HG03521 (cell line): ENCODE measurements around the gene LENG8.
"Not testable (repeated sequence)": the region's sequence is repeated elsewhere in the genome, so short reads cannot be mapped to it uniquely, and the experiment has no call there.

Source experiments
- ATAC-seq: cut with Tn5 transposase; IDR thresholded peaks from one replicate; pipeline ENCODE4 v1.9.1; 2021; ENCODE audit warnings: mild to moderate bottlenecking, moderate library complexity; ENCODE audit not compliant: unreplicated experiment

Gene LENG8

DNA sequence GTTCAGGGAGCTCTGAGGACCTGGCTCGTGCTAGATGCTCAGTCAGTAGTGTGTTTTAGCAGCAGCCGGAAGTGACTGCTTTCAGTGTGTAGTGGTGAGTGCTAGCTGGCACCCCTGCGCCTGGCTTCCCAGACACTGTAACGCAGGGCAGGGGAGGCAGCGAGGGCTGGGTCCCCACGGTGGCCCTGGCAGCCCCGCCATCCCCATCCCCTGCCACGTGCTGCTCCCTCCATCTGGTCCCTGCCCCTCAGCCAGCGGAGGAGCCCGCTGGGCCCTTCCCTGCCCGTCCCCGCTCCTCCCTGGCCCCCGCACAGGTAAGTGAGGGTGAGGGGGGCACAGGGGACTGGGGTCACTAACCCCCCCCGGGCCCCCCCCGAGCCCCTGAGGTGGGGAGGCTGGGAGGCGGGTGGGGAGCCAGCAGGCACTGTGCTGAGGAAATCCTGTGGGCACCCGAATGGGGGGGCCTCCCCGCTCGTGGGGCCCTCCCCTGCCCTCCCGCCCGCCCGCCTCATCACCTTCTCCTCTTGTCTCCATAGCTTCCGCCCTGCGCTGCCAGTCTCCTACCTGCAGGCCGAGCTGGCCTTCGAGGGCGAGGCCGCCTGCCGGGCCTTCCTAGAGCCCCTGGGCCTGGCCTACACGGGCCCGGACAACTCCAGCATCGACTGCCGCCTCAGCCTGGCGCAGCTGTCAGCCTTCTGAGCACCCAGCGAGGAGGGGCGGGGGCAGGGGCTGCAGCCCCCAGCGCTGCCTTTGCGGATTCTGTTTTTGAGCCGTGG, 11.4 kb downstream of the LENG8 start:
- no peak for ATAC-seq

DNA sequence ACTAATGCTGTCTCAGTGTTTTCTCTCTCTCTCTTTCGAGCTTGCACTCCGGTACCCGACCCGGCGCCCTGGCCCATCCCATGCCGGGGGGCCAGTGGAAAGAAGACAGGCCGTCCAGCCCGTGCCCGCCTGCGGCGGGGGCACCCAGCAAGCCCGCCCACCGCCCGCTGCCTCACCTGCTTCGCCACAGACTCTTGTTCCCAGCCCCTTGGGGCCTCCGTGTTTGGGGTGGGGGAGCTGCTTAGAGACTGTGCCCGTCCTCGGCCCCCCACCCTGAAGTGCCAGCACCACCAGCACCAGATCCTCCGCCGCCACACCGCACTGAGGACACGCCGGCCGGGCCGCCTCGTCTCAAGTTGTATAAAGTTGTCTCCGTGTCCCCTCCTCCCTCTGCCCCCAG, 12.2 kb downstream of the LENG8 start:
- ATAC-seq, result no peak

DNA sequence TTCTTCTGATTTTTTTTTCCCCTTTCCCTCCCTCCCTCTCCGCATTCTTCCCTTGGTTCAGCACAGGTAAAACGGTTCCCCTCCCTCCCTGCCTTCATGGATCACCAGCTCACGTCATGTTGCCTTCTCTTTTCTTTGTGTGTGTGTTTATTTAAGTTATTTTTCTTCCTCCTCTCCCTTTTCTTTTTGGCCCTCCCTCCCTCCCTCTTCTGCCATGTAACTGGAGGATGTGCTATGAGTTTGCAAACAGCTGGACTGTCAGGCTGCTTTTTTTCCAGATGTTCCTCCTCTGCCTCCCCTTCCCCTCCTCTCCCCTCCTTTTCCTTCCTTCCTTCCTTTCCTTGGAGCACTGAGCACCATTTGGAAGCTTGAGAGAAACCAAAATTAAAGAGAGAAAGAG, 12.6 kb downstream of the LENG8 start:
- ATAC-seq, result no peak

DNA sequence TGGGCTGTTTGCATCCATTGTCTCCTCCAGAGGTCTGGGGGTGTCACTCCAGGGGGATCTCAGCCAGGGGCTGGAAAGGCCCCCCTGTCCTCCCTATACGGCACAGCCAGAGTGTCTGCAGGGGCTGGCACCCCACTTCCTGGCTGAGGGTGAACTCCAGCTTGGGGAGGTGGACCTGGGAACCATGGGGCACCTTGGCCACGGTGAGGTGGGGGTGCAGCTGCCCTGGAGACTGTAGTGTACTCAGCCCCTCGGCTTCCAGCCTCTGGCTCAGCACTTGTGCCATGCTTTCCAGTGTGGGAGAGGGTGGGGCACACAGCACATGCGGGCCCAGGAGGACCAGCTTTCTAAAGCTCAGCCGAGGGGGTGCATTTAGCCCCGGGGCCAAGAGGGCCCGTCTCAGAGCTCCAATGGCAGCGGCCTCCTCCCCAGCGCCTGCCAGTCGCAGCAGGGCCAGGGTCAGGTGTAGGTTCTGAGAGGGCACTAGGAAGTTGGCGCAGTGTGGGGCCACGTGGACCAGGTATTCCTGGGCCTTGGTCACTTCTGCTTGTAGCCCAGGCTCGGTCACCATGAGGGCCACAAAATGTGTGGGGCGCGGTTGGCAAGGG, 13.2 kb downstream of the LENG8 start:
- no peak for ATAC-seq

DNA sequence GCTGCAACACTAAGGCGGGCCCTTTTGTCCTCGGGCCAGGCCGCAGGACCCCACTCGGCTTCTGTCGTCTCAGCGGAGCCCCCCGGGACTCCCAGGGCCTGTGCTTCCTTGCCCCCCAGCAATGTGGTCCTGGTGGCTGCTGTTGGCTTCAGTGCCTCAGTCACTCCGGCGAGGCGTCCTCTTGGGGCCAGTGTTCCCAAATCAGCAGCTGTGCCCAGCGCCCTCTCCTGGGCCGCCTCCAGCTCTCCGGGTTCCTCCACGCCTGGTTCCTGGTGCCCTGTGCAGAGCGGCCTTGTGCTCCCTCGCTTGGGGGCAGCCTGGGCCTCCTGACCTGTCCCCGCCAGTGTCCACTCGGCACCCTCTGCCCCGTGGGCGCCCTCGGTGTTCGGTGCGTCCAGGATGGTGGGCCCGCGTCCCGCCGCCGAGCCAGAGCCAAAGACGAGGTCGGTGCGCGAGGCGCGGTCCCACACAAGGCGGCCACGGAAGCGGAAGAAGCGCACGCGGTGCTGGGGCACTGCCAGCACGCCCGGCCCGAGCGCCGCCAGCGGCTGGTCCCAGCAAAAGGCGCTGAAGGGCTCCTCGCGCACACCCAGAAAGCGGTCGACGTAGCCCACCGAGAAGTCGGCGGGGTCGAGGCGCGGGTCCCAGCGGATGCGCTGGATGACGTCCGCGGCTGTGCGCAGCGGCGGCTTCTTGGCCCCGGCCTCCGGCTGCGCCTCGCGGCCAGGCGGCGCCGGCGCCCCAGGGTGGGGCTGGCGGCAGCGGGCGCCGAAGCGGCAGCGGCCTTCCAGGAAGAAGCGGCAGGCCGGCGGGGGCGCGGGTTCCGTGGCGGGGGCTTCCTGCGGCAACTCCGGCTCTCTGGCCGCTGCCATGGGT, 13.9 kb downstream of the LENG8 start:
- ATAC-seq, result peak; percentile 8

DNA sequence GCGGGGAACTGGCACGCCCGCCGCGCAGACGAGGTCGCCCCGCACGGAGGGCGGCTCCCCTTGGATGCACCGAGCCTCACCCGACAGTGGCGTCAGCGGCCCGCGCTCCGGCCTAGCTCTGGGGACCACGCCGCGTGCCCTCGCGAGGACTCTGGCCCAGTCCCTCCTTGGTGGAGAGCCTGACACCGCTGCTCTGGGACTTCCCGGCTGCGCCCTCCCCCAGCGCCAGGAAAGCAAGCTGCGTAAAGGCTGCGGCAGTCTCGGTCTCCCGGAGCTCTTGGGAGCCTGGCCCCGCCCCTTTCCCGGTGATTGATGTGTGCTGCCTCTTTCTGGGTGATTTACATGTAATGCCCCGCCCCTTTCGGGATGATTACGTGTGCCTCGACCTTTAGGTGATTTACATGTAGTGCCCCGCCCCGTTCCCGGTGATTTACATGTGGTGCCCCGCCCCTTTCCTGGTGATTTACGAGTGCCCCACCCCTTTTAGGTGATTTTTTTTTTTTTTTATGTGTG, 14.6 kb downstream of the LENG8 start, which contains the start of gene LENG9:
LENG9 (minus strand) TSS at position 248 of the 513 bp plus-strand sequence. CDS start 252 bp downstream, outside the sequence.
- peak; percentile 52 for ATAC-seq

DNA sequence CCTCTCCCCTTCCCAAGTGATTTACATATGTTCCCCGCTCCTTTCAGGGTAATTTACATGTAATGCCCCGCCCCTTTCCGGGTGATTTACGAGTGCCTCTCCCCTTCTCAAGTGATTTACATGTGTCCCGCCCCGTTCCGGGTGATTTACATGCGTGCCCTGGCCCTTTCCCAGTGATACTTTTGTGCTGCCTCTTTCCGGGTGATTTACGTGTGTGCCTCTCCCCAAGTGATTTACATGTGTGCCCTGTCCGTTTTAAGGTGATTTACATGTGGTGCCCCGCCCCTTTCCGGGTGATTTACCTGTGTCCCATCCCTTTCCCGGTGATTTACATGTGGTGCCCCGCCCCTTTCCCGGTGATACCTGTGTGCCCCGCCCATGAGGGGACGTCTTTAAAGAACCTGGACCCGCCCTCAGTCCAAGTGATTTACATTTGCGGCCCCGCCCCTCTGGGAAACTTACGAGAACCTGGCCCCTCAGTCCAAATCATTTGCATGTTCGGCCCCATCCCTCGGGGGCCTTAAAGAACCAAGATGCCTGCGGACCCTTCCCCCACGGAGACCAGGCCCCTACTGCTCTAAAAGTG, 15.1 kb downstream of the LENG8 start:
- ATAC-seq, result peak; percentile 38

DNA sequence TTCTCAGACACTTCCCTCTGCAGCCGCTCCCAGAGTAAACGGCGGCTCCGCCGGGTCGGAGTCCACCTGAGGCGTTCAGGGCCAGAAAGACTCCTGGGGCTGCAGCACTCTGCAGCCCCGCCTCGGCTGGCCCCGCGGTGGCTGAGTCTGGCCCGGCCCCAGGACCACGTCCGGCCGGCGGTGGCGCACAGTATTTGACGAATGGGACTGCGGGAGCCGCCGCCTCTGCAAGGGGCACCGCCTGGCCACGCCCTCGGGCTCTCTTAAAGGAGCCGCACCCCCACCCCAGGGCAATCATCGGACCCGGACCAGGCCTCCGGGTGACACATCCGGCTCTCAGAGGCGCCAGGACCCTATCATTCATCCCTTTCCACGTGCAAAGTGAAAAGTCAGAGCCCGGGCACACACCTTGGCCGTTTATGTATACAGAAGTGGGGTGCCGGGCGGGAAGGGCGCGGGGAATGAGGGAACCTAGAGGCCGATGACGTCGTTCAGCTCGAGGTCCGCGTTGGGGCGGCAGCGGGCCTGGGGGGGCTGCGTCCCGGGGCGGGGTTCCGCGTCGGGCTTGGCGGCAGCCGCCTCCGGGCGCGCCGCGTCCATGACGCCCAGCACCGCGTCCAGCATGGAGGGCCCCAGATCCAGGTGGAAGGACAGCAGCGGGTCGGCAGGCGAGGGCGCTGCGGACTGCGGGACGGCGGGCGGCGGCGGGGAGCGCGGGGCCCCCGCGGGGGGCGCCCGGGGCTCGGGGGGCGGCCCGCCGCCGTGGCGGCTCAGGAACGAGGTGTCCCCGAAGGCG, 15.8 kb downstream of the LENG8 start:
- peak; percentile 36 for ATAC-seq

DNA sequence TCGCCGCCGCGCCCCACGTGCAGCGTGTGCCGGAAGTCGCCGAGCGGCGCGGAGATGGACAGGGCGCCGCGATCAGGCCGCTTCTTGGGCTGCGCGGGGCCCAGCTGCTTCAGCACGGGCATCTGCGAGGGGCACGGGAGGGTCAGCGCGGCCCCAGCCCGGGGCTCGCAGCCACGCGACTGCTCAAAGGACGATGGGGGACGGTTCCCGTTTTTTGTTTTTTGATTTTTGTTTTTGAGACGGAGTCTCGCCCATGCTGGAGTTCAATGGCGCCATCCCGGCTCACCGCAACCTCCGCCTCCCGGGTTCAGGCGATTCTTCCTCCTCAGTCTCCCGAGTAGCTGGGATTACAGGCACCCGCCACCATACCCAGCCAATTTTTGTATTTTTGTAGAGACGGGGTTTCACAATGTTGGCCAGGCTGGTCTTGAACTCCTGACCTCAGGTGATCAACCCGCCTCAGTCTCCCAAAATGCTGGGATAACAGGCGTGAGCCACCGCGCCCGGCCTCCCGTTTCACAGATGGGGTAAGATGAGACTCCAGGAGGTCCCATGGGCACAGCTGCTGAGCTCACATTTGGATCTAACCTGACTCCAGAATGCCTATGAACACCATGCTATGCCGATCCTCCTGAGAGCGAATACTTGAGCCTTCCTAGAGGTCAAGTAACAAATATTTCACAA, 16.6 kb downstream of the LENG8 start:
- ATAC-seq, result no peak

DNA sequence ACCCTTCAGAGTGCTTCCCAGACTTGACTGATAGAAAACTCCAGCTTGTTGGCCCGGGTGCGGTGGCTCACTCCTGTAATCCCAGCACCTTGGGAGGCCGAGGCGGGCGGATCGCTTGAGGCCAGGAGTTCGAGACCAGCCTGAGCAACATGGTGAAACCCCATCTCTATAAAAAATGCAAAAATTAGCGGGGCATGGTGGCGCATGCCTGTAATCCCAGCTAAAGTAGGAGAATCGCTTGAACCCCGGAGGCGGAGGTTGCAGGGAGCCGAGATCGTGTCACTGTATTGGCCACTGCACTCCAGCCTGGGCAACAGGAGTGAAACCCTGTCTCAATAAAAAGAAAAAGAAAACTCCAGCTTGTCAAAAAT, 17.1 kb downstream of the LENG8 start:
- ATAC-seq, result not testable (repeated sequence)

DNA sequence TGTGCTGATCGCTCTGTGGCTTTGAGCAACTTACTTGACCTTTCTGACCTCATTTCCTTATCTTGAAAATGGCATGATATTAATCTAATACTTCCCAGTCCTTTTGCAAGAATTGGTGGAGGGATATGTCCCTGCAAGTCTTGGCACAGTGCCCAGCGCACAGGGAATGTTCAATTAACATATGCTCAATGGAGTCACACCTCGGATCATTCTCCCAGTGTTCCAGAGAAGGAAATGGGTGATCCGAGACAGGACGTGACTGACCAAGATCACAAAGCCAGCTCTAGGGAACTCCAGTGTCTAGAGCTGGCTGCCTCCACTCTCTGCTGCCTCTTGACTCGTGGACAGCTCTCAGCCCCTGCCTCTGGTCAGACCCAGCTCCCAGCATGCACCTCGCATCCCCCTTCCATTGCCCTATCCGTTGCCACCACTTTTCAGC, 20.5 kb downstream of the LENG8 start:
- no peak for ATAC-seq

DNA sequence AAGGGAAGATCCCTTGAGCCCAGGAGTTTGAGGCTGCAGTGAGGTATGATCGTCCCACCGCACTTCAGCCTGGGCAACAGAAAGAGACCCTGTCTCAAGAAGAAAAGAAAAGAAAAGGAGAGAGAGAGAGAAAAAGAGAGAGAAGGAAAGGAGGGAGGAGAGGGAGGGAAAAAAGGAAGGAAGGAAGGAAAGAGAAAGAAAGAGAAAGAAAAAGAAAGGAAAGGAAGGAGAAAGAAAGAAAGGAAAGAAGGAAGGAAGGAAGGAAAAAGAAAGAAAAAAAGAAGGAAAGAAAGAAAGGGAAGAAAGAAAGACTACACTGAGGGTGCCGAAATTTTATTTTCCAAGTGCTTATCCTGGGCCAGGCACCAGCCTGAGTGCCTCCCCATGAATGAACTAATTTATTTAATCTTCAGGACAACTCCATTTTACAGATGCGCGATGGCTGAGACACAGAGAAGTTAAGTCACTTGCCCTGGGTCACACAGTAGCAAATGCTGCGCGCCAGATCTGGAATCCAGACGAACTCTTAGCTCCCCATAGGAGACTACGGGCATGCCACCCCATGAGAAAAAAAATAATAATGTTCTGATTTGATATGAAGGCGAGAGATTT, 21.4 kb downstream of the LENG8 start:
- no peak for ATAC-seq

DNA sequence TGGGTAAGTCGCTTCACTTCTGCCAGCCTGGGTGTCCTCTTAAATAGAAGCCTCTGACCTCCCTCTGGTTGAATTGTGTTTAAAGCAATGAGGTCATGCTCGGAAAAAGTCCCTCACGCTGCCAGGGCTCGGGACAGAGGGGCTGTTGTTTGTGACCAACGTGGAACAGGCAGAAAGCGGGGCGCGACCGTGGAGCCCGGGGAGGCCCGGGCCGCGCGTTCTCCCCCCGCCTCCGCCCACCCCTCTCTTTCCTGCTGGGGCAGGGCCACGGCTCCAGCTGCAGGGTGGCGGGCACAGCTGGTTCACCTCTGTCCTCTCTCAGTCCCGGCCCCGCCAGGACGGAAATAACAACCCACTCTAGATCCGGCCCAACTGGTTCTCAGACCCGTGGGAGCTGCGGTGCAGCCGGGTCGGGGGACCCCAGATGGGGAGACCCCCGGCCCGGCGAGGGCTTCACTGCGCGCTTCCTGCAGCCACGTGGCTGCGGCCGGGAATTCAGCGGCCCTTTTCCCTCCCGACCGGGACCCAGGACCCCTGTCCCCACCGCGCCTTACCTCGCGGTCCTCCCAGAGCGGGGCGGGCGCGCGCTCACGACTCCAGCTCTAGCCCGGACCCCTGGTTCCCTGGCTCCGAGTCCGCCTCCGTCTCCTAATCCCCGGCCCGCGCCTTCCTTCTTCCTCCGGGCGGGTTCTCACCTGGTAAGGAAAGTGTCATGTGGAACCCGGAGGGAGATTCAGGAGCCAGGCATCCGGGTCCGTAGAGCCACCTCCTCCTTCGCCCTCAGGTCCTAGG, 22.2 kb downstream of the LENG8 start:
- no peak for ATAC-seq

DNA sequence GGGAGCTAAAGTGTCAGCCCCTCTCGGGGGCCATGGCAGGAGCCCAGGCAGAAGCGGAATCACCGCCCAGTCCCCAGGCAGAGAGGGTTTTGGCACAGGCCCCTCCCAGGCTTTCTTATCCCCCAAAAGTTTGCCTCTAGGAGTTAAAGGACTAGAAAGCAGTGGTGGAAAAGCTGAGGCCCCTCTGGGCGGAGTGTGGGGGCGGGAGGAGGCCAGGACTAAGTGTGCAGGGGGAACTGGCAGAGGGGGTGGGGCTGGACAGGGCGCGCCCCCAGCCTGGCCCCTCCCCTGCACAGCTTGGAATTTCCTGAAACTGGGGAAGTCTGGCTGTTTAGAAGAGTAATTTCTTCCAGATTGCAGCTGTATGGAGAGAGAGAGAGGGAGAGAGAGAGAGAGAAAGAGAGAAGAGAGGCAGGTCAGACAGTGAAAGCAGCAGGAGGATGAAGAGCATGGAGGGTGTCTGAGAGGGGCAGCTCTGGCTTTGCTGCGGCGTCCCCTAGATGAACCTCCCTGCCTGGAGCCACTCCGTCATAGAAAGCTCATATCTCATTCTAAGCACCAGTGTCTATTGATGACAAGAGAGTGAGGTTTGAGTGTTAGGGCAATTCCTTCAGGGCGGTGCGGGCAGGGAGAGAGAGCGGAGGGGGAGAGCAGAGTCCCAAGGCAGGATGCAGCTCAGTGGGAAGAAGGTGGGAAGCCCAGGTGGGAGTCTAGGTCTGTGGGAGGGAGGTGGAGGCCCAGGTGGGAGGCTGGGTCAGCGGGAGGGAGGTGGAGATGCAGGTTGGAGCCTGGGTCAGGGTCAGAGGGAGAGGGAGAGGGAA, 24.3 kb downstream of the LENG8 start, which contains the start of gene CDC42EP5:
CDC42EP5 (minus strand) TSS at position 226 of the 821 bp plus-strand sequence. CDS start 7,749 bp downstream, outside the sequence.
- no peak for ATAC-seq

DNA sequence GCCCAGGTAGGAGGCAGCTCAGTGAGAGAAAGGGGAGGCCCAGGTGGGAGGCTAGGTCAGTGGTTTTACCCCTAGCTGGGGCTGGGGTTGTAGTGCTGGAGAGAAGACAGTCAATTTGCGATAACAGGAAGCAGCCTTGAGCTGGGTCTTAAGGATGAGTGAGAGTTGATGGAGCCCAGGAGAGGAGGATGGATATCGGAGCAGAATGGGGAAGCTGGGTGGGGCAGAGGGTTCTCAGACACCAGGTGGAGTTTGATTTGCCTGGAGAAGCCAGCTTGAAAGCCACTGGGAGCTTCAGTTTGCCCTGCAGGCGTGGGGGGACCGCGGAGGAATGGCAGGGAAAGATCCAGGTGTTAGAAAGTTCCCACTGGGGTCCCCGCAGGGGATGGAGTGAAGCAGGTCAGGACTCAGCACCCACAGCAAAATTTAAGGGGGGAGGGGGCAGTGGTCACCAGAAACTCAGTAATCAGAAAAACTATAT, 24.9 kb downstream of the LENG8 start:
- no peak for ATAC-seq

DNA sequence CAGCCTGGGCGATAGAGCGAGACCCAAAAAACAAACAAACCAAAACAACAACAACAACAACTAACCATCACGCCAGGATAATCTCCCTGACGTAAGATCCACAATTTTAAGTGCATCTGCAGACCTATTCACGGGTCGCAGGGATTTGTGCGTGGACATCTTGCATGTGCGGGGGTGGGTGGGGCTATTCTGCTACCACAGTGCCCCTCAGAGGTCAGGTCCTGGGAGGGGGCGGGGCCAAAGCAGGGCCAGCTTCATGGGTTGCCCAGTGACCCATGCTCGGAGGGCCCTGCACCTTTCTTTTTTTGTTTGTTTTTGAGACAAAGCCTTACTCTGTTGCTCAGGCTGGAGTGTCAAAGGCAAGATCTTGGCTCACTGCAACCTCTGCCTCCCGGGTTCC, 26.7 kb downstream of the LENG8 start:
- ATAC-seq, result no peak

DNA sequence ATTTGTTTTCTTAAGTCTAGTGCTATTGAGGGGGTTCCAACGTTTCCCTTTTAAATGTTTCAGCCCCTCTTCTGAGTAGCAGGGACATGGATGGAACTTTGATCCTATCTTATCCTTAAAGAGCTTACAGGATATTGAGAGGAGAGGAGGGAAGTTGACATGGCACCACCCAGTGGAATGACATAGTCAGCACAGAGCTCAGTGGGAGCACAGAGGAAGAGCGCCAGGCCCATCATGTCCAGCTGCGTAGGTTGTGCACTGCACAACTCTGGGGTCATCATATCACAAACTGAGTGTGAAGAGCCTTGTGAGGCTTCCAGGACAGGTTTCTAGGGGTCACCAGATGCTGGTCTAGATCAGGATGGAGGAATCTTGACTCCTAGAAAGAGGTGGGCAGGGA, 28.7 kb downstream of the LENG8 start:
- no peak for ATAC-seq
